Suppressor macrophage treated with lipopolysaccharide for 1 hour (primary cell): ENCODE results near the gene PARVB.

Source experiments
- DNase-seq, 3 donors: peaks; one replicate each; pipeline ENCODE4 v3.0.0-alpha.2; 2020 to 2022

Gene PARVB

GRCh38 chr22:44221710-44222475 lies 197.8 kb downstream of the PARVB start:
- DNase-seq = no peak
